Left cardiac atrium (tissue), 4 donors: ENCODE results near the gene AKR1B1. TPM values are rescaled to one million over a fixed set of nuclear protein-coding genes. Genes with fewer than 3 reads are reported as not detected.

ENCODE experiments used
- ATAC-seq, 2 donors: fragments of 200-7000 bp; cut with Tn5 transposase; one replicate each; pipeline ENCODE4 v1.9.1; 2020; ENCODE audit warnings: mild to moderate bottlenecking in 2 of 2, moderate library complexity in 2 of 2
- DNase-seq: peaks from one replicate; pipeline ENCODE4 v3.0.0-alpha.2; 2020
- intact Hi-C, 2 donors: fragments of 100-400 bp; cut with DNase I; formaldehyde crosslinking; loops; one replicate each; pipeline versions ENCODE4 v1.14.1 to v1.15.1; 2022 to 2023
- total RNA-seq, 2 donors: library from RNA; stranded (reverse); fragmentation: NEBNext Ultra II Directional; extraction: Animal tissue kit (Norgen Biotek cat#: 25700); gene quantifications; one replicate each; pipeline ENCODE4 v1.2.1, GENCODE V29; 2021
- donor health status: DM: no; HTN: yes; CAD: no.
- donor health status: DM: no; HTN: yes; CAD: no; lungs with severe emphysema.
- donor health status: DM: yes; HTN: yes; CAD: no.
- donor health status: Dilated cardiomyopathy.

AKR1B1 gene
- total RNA-seq, 2 donors from 2014 or later = 294 to 391 TPM

- DNase-seq (no peak), ATAC-seq (no peak)
- intact Hi-C loops = no loop called here
These were observed 10.3 kb downstream of the AKR1B1 start for GRCh38 chr7:134448356-134449229.

- no peak for ATAC-seq
- intact Hi-C loops = no loop called here
- no peak for DNase-seq
These were observed 11.5 kb downstream of the AKR1B1 start for GRCh38 chr7:134447383-134447782.

GRCh38 chr7:134446923-134447322, 12.0 kb downstream of the AKR1B1 start:
- DNase-seq = no peak
- ATAC-seq = no peak
- intact Hi-C loops = no loop called here

- intact Hi-C loops = no loop called here
- DNase-seq (no peak), ATAC-seq (no peak)
These were observed 12.5 kb downstream of the AKR1B1 start for GRCh38 chr7:134446446-134446845.

GRCh38 chr7:134444961-134445315, 14.0 kb downstream of the AKR1B1 start:
- no peak for ATAC-seq
- DNase-seq = no peak
- intact Hi-C loops = no loop called here

GRCh38 chr7:134444198-134444960, 14.5 kb downstream of the AKR1B1 start:
- intact Hi-C loops = no loop called here
- DNase-seq (peak; percentile 55), ATAC-seq (peak; percentile 71 to 86)

- ATAC-seq = no peak
- DNase-seq = no peak
These were observed 15.4 kb downstream of the AKR1B1 start for GRCh38 chr7:134443396-134444070.

GRCh38 chr7:134442441-134443220, 16.3 kb downstream of the AKR1B1 start:
- intact Hi-C loops = no loop called here
- ATAC-seq (no peak), DNase-seq (no peak)

More at GRCh38 chr7:134443396-134444070, 15.4 kb downstream of the AKR1B1 start:
- intact Hi-C loops = no loop called here

GRCh38 chr7:134441264-134441663, 17.6 kb downstream of the AKR1B1 start:
- no peak for DNase-seq
- intact Hi-C loops = no loop called here
- no peak for ATAC-seq

GRCh38 chr7:134440476-134440875, 18.4 kb downstream of the AKR1B1 start:
- intact Hi-C loops = no loop called here
- DNase-seq (no peak), ATAC-seq (no peak)

- intact Hi-C loops = no loop called here
- DNase-seq = no peak
- ATAC-seq = peak; percentile 47 to 65
These were observed 18.8 kb downstream of the AKR1B1 start for GRCh38 chr7:134440067-134440466.

- ATAC-seq (no peak), DNase-seq (no peak)
- intact Hi-C loops = no loop called here
These were observed 20.0 kb downstream of the AKR1B1 start for GRCh38 chr7:134438946-134439345.

GRCh38 chr7:134435161-134435920, 23.6 kb downstream of the AKR1B1 start:
- ATAC-seq (no peak), DNase-seq (no peak)
- intact Hi-C loops = no loop called here

- DNase-seq (no peak), ATAC-seq (no peak)
- intact Hi-C loops = loop anchor here in 1 of 2 donors (5.0 kb wide), 2 partner anchors 78 to 178 kb away; no protein-coding TSS in a partner anchor
These were observed 24.2 kb downstream of the AKR1B1 start for GRCh38 chr7:134434701-134435100.

- ATAC-seq (no peak), DNase-seq (no peak)
- intact Hi-C loops = loop anchor here (1.0 to 5.0 kb wide), 5 partner anchors 79 to 179 kb away; no protein-coding TSS in a partner anchor
These were observed 25.5 kb downstream of the AKR1B1 start for GRCh38 chr7:134433430-134433829.

GRCh38 chr7:134432296-134433152, 26.4 kb downstream of the AKR1B1 start:
- ATAC-seq (peak; percentile 98), DNase-seq (peak; percentile 91)
- intact Hi-C loops = loop anchor here (1.0 to 5.0 kb wide), 5 partner anchors 80 to 180 kb away; no protein-coding TSS in a partner anchor

- no peak for DNase-seq
- intact Hi-C loops = loop anchor here (2.0 to 5.0 kb wide), 4 partner anchors 80 to 180 kb away; no protein-coding TSS in a partner anchor
- ATAC-seq = no peak
These were observed 27.1 kb downstream of the AKR1B1 start for GRCh38 chr7:134431815-134432214.
